PC-3 (cell line): ENCODE measurements around the gene SHQ1.

Experiments
- CTCF ChIP-seq: fragments of 300-600 bp; sonication (generic); conservative IDR thresholded peaks from 2 replicates; pipeline ENCODE4 v1.5.1; 2017; ENCODE audit warnings: antibody characterized with exemption, low read depth, mild to moderate bottlenecking, low read length
- EZH2 ChIP-seq: fragments of 300-600 bp; sonication (generic); IDR thresholded peaks from one replicate; pipeline ENCODE4 v1.6.1; 2017; ENCODE audit warnings: antibody characterized with exemption, mild to moderate bottlenecking, low read length; ENCODE audit not compliant: unreplicated experiment
- EZH2phosphoT487 ChIP-seq: fragments of 300-600 bp; sonication (generic); IDR thresholded peaks from 2 replicates; pipeline ENCODE4 v1.6.1; 2018; ENCODE audit warnings: mild to moderate bottlenecking, antibody characterized with exemption, low read length, borderline replicate concordance

DNA sequence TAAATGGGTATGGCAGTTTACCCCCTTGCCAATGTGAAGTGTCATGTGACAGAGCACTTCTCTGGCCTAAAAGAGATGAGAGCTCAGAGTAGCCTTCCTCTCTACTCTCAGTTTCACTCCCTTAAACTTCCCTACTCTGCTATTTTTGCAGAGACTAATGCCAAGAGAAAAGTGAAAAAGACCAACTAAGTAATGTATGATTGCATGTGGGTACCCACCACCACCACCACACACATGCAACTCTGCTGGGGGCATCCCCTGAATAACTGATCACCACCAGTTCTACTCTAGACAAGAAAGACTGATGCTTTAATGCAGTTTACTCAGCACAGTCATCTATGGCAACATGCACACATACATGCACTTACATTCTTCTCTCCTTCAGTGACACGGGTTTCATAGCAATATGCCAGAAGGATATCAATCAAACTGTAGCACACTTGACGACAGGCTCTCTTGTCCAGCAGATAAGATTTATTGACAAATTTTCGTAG is 31.3 kb downstream of the SHQ1 start:
- TF ChIP-seq CTCF (no peak), EZH2 (no peak), EZH2phosphoT487 (no peak)
